HFFc6 (cell line): ENCODE data around the gene CSRNP3. TPM values are rescaled to one million over a fixed set of nuclear protein-coding genes. Genes with fewer than 3 reads are reported as not detected.

Source experiments
- DNase-seq: peaks from one replicate; pipeline ENCODE4 v3.0.0-alpha.2; 2018
- H3K27ac Mint-ChIP-seq: 2 replicates; pipeline ENCODE4 v1.8.0; 2020; ENCODE audit warnings: mild to moderate bottlenecking, mixed read lengths
- H3K27me3 Mint-ChIP-seq: 2 replicates; pipeline ENCODE4 v1.8.0; 2021; ENCODE audit warnings: mild to moderate bottlenecking, moderate library complexity, mixed read lengths; ENCODE audit not compliant: insufficient read depth
- H3K36me3 Mint-ChIP-seq: 2 replicates; pipeline ENCODE4 v1.8.0; 2021; ENCODE audit warnings: low read depth, mixed read lengths
- H3K4me1 Mint-ChIP-seq: 2 replicates; pipeline ENCODE4 v1.8.0; 2020; ENCODE audit warnings: low read depth, mixed read lengths
- H3K4me3 Mint-ChIP-seq: 2 replicates; pipeline ENCODE4 v1.8.0; 2020; ENCODE audit warnings: mild to moderate bottlenecking, moderate library complexity, mixed read lengths
- H3K9me3 Mint-ChIP-seq: 2 replicates; pipeline ENCODE4 v1.8.0; 2020; ENCODE audit warnings: mild to moderate bottlenecking, mixed read lengths
- total RNA-seq, 6 experiments: library from RNA; stranded (reverse); fragmentation: NEBNext Ultra II Directional; extraction: Animal tissue kit (Norgen Biotek cat#: 25700); gene quantifications; 2 replicates in 1 of 6; 3 replicates in 5 of 6; pipeline ENCODE4 v1.2.3, GENCODE V29; 2021
- TF ChIP-seq, protein P1 (sequence below): fragments of 200-600 bp; sonication (generic); IDR thresholded peaks from 2 replicates; pipeline ENCODE4 v1.5.0; 2021; ENCODE audit warnings: antibody characterized with exemption, mild to moderate bottlenecking

Gene CSRNP3
- total RNA-seq, 6 experiments from 2014 or later = 0.02 to 0.79 (median 0.31) TPM; not detected in 2

DNA sequence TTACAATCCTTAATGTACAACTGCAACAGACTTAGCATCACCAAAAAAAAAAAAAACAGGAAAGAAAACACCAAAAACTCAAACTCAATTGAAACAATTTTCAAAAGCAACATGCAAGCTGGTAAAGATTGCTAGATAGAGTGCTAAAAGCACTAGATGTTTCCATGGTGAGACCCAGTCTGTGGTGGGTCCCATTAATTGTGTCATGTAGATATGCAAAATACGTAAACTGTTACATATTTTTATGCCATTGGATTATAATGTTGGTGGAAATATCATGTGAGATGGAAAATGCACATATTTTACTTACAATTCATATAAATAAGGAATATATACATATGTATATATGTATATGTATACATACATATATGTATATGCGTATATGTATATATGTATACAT lies 30.5 kb downstream of the CSRNP3 start:
- Mint-ChIP-seq H3K4me1 (no peaks in the 10 kb centered on the region), H3K36me3 (no peaks in the 10 kb centered on the region), H3K27me3 (no peaks in the 10 kb centered on the region), H3K27ac (no peak overlapping the region), H3K9me3 (peaks cover 11% of the 10 kb centered on the region), H3K4me3 (no peak overlapping the region)
- no peak for DNase-seq
- TF ChIP-seq, protein P1, sequence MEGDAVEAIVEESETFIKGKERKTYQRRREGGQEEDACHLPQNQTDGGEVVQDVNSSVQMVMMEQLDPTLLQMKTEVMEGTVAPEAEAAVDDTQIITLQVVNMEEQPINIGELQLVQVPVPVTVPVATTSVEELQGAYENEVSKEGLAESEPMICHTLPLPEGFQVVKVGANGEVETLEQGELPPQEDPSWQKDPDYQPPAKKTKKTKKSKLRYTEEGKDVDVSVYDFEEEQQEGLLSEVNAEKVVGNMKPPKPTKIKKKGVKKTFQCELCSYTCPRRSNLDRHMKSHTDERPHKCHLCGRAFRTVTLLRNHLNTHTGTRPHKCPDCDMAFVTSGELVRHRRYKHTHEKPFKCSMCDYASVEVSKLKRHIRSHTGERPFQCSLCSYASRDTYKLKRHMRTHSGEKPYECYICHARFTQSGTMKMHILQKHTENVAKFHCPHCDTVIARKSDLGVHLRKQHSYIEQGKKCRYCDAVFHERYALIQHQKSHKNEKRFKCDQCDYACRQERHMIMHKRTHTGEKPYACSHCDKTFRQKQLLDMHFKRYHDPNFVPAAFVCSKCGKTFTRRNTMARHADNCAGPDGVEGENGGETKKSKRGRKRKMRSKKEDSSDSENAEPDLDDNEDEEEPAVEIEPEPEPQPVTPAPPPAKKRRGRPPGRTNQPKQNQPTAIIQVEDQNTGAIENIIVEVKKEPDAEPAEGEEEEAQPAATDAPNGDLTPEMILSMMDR = no peak

DNA sequence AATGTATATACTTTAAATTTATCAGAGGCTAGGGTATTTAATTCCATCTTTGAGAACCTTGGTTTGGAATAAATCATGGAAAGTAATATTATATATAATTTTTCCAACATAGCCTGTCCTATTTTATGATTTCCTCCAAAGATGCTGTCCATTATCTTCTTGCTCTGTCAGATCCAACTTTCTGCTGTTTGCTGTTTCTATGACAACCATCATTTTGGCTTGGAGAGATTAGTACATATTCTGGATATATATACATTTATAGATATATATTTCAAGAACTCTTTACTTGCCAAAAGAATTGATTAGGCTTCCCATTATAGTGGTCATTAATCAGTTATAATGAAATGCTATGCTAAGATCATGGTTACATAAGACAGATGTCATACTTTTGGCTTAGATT lies 31.3 kb downstream of the CSRNP3 start:
- Mint-ChIP-seq H3K36me3 (no peaks in the 10 kb centered on the region), H3K4me1 (no peaks in the 10 kb centered on the region), H3K27ac (no peak overlapping the region), H3K4me3 (no peak overlapping the region), H3K27me3 (no peaks in the 10 kb centered on the region), H3K9me3 (peaks cover 12% of the 10 kb centered on the region)
- TF ChIP-seq, protein P1 = no peak
- DNase-seq = no peak

DNA sequence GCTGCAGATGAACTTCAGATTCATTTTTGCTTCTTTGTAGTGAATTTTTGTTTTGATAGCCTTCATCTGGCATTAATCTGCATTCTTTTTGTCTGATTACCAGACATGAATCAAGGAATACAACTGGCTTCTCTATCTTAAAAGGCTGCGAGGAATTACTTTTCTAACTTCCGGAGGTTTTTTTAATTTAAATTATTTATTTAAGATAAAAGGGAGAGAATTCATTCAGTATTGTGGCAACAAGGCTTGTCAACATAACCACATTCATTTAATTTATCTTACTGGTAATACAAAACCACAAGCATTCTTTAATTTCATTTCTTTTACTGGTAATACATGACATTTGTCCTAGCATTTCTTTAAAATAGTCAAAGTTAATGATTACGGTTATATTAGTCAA lies 36.0 kb downstream of the CSRNP3 start:
- Mint-ChIP-seq H3K27ac (no peak overlapping the region), H3K4me1 (no peaks in the 10 kb centered on the region), H3K27me3 (no peaks in the 10 kb centered on the region), H3K9me3 (peaks cover 9% of the 10 kb centered on the region), H3K4me3 (no peak overlapping the region), H3K36me3 (no peaks in the 10 kb centered on the region)
- DNase-seq = no peak
- TF ChIP-seq, protein P1 = no peak

DNA sequence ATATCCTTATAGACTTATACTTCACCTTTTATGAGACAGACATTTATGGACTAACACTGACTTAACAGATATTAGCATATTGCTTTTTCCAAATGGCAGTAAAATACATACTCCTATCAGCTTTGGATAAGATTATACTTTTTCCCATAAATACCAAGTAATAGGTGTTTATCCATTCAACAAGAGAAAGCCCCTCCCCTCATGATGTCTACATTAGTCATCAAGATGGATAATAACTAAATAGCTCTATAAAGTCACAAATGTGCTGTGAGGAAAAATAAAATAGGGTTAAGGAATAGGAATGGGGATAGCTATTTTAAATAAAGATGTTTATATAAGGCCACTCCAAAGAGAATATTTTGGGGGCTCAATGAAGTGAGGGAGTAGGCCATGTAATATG lies 39.4 kb downstream of the CSRNP3 start:
- TF ChIP-seq, protein P1 = no peak

DNA sequence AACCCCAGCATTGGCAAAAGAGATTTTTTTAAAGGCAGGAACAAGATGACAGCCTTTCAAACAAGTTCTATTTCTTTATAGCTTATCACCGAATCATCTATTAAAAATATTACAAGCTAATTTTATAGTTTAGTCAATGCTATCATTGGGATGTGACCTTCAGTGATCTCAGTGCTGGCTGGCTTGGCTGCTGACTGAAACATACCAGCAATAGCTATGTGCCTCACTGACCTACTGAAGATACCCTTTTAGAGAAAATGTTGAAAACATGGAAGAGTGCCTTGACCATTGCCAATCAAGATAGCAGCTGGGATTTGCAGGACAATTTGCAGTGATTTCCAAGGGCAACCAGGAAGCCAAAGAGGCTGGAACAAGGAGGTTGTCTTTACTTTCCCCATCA lies 44.0 kb downstream of the CSRNP3 start:
- Mint-ChIP-seq H3K27ac (no peak overlapping the region), H3K9me3 (peaks cover 4% of the 10 kb centered on the region), H3K4me1 (no peaks in the 10 kb centered on the region), H3K36me3 (0 out of 2 replicates have a peak, but pooled peaks cover 6% of the 10 kb centered on the region), H3K4me3 (no peak overlapping the region), H3K27me3 (no peaks in the 10 kb centered on the region)
- TF ChIP-seq, protein P1 = no peak
- DNase-seq = no peak

More for the DNA sequence above, 39.4 kb downstream of the CSRNP3 start:
- Mint-ChIP-seq H3K4me3 (no peak overlapping the region), H3K9me3 (peaks cover 9% of the 10 kb centered on the region), H3K27ac (no peak overlapping the region), H3K36me3 (no peaks in the 10 kb centered on the region), H3K4me1 (no peaks in the 10 kb centered on the region), H3K27me3 (no peaks in the 10 kb centered on the region)
- DNase-seq = no peak

DNA sequence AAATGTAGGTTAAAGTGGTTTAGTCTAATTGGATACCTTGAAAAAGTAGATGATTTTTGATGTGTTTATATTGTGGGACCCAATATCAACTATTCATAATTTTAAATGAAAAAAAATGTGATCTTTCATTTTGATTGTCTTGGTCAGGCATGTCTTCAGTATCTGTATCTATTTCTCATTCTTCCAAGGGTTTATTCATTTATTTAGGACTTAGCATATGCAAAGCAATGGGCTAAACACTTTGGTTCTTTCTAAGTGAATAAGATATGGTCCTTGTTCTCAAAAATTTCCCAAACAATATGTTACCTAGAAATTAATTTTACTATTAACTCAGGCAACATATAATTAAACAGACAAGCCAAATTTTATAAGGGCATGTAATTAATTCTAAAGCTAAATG lies 49.1 kb downstream of the CSRNP3 start:
- no peak overlapping the region for H3K27ac Mint-ChIP-seq
- no peak overlapping the region for H3K4me3 Mint-ChIP-seq
- DNase-seq = no peak
- H3K27me3 Mint-ChIP-seq = no peaks in the 10 kb centered on the region; the same call in 1 of the 2 replicates
- 0 out of 2 replicates have a peak, but pooled peaks cover 6% of the 10 kb centered on the region for H3K36me3 Mint-ChIP-seq
- TF ChIP-seq, protein P1 = no peak
- H3K4me1 Mint-ChIP-seq = no peaks in the 10 kb centered on the region
- peaks cover 4% of the 10 kb centered on the region; the same call in 1 of the 2 replicates for H3K9me3 Mint-ChIP-seq
